Neural cell (in vitro differentiated cells): ENCODE measurements around the gene GJA9. TPM values are rescaled to one million over a fixed set of nuclear protein-coding genes. Genes with fewer than 3 reads are reported as not detected.

Experiments
- H2AFZ ChIP-seq: fragments of 200-600, 300-800 bp; sonication (generic), shearing (Covaris generic); 2 replicates; pipeline ENCODE4 v1.6.0; 2014; ENCODE audit warnings: low read depth, mild to moderate bottlenecking, antibody characterized with exemption, low read length, moderate library complexity
- H3F3A ChIP-seq: fragments of 200-600 bp; shearing (Covaris generic); 2 replicates; pipeline ENCODE4 v1.6.1; 2016; ENCODE audit warnings: mild to moderate bottlenecking, moderate library complexity, mixed read lengths, antibody characterized with exemption, low read length; ENCODE audit not compliant: insufficient read depth, poor library complexity, severe bottlenecking
- H3K27ac ChIP-seq: fragments of 200-600, 300-800 bp; sonication (generic), shearing (Covaris generic); 2 replicates; pipeline ENCODE4 v1.5.1; 2014; ENCODE audit warnings: mild to moderate bottlenecking, low read length, moderate library complexity
- H3K27me3 ChIP-seq: fragments of 300-800, 200-600 bp; sonication (generic), shearing (Covaris generic); 2 replicates; pipeline ENCODE4 v1.6.0; 2014; ENCODE audit warnings: mild to moderate bottlenecking, low read depth, low read length, moderate library complexity; ENCODE audit not compliant: insufficient read depth
- H3K36me3 ChIP-seq: fragments of 300-800, 200-600 bp; sonication (generic), shearing (Covaris generic); 2 replicates; pipeline ENCODE4 v1.5.1; 2014; ENCODE audit warnings: mild to moderate bottlenecking, antibody characterized with exemption, low read length, moderate library complexity; ENCODE audit not compliant: insufficient read depth
- H3K4me2 ChIP-seq: fragments of 300-800, 200-600 bp; sonication (generic), shearing (Covaris generic); 2 replicates; pipeline ENCODE4 v1.6.0; 2014; ENCODE audit warnings: mild to moderate bottlenecking, low read length
- H3K4me3 ChIP-seq: fragments of 300-800, 200-600 bp; sonication (generic), shearing (Covaris generic); 2 replicates; pipeline ENCODE4 v1.5.1; 2014; ENCODE audit warnings: mild to moderate bottlenecking, low read length, moderate library complexity
- H3K79me2 ChIP-seq: fragments of 200-600 bp; shearing (Covaris generic); replicated peaks from 2 replicates; pipeline ENCODE4 v1.6.0; 2014; ENCODE audit warnings: mild to moderate bottlenecking, low read length, moderate library complexity; ENCODE audit not compliant: insufficient read depth
- H3K9ac ChIP-seq: fragments of 300-800, 200-600 bp; sonication (generic), shearing (Covaris generic); 2 replicates; pipeline ENCODE4 v1.6.1; 2016; ENCODE audit warnings: mild to moderate bottlenecking, low read length, mixed read lengths
- H3K9me2 ChIP-seq: fragments of 200-600 bp; shearing (Covaris generic); 2 replicates; pipeline ENCODE4 v1.6.1; 2016; ENCODE audit warnings: mild to moderate bottlenecking, low read length, mixed read lengths; ENCODE audit not compliant: insufficient read depth
- H3K9me3 ChIP-seq: fragments of 200-600, 300-800 bp; sonication (generic), shearing (Covaris generic); 2 replicates; pipeline ENCODE4 v1.6.1; 2016; ENCODE audit warnings: mild to moderate bottlenecking, mixed run types, low read length, moderate library complexity, mixed read lengths
- H4K20me1 ChIP-seq: fragments of 200-600 bp; shearing (Covaris generic); 2 replicates; pipeline ENCODE4 v1.6.1; 2016; ENCODE audit warnings: mild to moderate bottlenecking, mixed run types; ENCODE audit not compliant: insufficient read depth
- CTCF ChIP-seq: fragments of 450-650 bp; IDR thresholded peaks from 2 replicates; pipeline ENCODE4 v1.5.1; 2014; ENCODE audit warnings: antibody characterized with exemption, mild to moderate bottlenecking, moderate library complexity; ENCODE audit not compliant: poor library complexity, severe bottlenecking
- EP300 ChIP-seq: fragments of 450-650 bp; conservative IDR thresholded peaks from 2 replicates; pipeline ENCODE4 v1.6.1; 2014; ENCODE audit warnings: antibody characterized with exemption, mild to moderate bottlenecking, moderate library complexity; ENCODE audit not compliant: poor library complexity, severe bottlenecking
- EZH2 ChIP-seq: fragments of 200-600, 300-800 bp; shearing (Covaris generic), sonication (generic); IDR thresholded peaks from 2 replicates; pipeline ENCODE4 v1.6.1; 2014; ENCODE audit warnings: antibody characterized with exemption, low read length, borderline replicate concordance, mild to moderate bottlenecking; ENCODE audit not compliant: insufficient read depth, poor library complexity, severe bottlenecking
- MXI1 ChIP-seq: fragments of 450-650 bp; conservative IDR thresholded peaks from 2 replicates; pipeline ENCODE4 v1.6.1; 2014; ENCODE audit warnings: antibody characterized with exemption, mild to moderate bottlenecking; ENCODE audit not compliant: poor library complexity, severe bottlenecking
- POLR2AphosphoS5 ChIP-seq: IDR thresholded peaks from 2 replicates; pipeline ENCODE4 v1.6.1; 2012
- RAD21 ChIP-seq: fragments of 450-650 bp; conservative IDR thresholded peaks from 2 replicates; pipeline ENCODE4 v1.6.1; 2014; ENCODE audit warnings: antibody characterized with exemption, mild to moderate bottlenecking, moderate library complexity
- REST ChIP-seq: IDR thresholded peaks from 2 replicates; pipeline ENCODE4 v1.6.1; 2012; ENCODE audit warnings: borderline replicate concordance
- SMC3 ChIP-seq: fragments of 450-650 bp; conservative IDR thresholded peaks from 2 replicates; pipeline ENCODE4 v1.6.1; 2014; ENCODE audit warnings: antibody characterized with exemption, mild to moderate bottlenecking, moderate library complexity; ENCODE audit not compliant: poor library complexity
- TAF1 ChIP-seq: IDR thresholded peaks from 2 replicates; pipeline ENCODE4 v1.6.1; 2012; ENCODE audit warnings: low read depth
- polyA plus RNA-seq: library from polyadenylated mRNA; depleted of rRNA; stranded (reverse); fragments of >200 nt; gene quantifications from 2 replicates; pipeline ENCODE4 v1.2.3, GENCODE V29; 2014

Gene GJA9
- polyA plus RNA-seq, 1 donor from 2014 or later = not detected

GRCh38 chr1:38872401-38873026, 8.9 kb downstream of the GJA9 start:
- Histone ChIP-seq H3F3A (no peaks in the 10 kb centered on the region), H3K9ac (peak overlapping the region; percentile 60), H3K27ac (no peak overlapping the region), H3K79me2 (peaks cover 5% of the 10 kb centered on the region), H3K4me2 (peak overlapping the region; percentile 30), H4K20me1 (no peaks in the 10 kb centered on the region), H3K4me3 (peak overlapping the region; percentile 86), H3K36me3 (no peaks in the 10 kb centered on the region), H3K27me3 (no peaks in the 10 kb centered on the region), H2AFZ (peak overlapping the region; percentile 48), H3K9me3 (no peaks in the 10 kb centered on the region), H3K9me2 (no peaks in the 10 kb centered on the region)
- TF ChIP-seq EP300 = no peak
- no peak for TF ChIP-seq SMC3
- no peak for TF ChIP-seq TAF1
- no peak for TF ChIP-seq MXI1
- TF ChIP-seq RAD21 = no peak
- TF ChIP-seq REST = no peak
- TF ChIP-seq POLR2AphosphoS5 = no peak
- TF ChIP-seq EZH2 = no peak
- TF ChIP-seq CTCF = no peak

- Histone ChIP-seq H3K27me3 (no peaks in the 10 kb centered on the region), H3K36me3 (no peaks in the 10 kb centered on the region), H3K9me3 (no peaks in the 10 kb centered on the region), H3K27ac (no peak overlapping the region), H3K4me3 (no peak overlapping the region), H3K9ac (no peak overlapping the region), H4K20me1 (no peaks in the 10 kb centered on the region), H2AFZ (no peak overlapping the region), H3F3A (no peaks in the 10 kb centered on the region), H3K4me2 (no peak overlapping the region), H3K9me2 (no peaks in the 10 kb centered on the region), H3K79me2 (peaks cover 5% of the 10 kb centered on the region)
- TF ChIP-seq REST = no peak
- TF ChIP-seq EP300 = no peak
- no peak for TF ChIP-seq TAF1
- TF ChIP-seq POLR2AphosphoS5 = no peak
- no peak for TF ChIP-seq RAD21
These were observed 10.4 kb downstream of the GJA9 start for GRCh38 chr1:38870996-38871395.
